ENCODE data around the gene LSM12.

Gene LSM12

DNA sequence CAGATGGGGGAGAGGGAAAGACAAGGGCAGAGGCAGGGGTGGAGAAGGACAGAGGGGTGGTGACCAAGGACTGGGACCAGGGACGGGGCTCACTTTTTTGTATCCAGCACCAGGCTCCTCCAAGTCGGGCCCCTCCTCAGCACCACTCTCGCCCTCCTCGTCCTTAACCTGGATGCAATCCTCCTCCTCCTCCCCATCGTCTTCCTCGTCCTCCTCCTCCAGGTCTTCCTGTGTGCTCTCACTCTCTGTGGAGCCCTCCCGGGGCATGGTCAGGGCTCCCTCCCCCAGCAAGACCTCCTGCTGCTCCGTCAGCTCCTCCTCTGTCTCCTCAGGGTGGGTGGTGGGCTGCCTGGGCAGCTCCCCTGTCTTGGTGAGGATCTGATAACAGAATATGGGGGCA is 20.8 kb upstream of the LSM12 start:
- TF ChIP-seq, protein P1, sequence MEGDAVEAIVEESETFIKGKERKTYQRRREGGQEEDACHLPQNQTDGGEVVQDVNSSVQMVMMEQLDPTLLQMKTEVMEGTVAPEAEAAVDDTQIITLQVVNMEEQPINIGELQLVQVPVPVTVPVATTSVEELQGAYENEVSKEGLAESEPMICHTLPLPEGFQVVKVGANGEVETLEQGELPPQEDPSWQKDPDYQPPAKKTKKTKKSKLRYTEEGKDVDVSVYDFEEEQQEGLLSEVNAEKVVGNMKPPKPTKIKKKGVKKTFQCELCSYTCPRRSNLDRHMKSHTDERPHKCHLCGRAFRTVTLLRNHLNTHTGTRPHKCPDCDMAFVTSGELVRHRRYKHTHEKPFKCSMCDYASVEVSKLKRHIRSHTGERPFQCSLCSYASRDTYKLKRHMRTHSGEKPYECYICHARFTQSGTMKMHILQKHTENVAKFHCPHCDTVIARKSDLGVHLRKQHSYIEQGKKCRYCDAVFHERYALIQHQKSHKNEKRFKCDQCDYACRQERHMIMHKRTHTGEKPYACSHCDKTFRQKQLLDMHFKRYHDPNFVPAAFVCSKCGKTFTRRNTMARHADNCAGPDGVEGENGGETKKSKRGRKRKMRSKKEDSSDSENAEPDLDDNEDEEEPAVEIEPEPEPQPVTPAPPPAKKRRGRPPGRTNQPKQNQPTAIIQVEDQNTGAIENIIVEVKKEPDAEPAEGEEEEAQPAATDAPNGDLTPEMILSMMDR (conservative IDR thresholded peaks at IDR 0.05; ENCODE audit: low read depth): no peak
- CTCF ChIA-PET: interaction anchor here (0.6 to 1.6 kb wide), 5 partner anchors 26 to 935 kb away, joined by 3 to 5 read pairs (median 3); partner anchors contain the start of gene HDAC5
- DNase-seq (ENCODE audit: low spot score): no peak
- peak overlapping the region; percentile 90 for H3K27ac ChIP-seq
- POLR2A ChIA-PET (ENCODE audit: low non-redundant PET): interaction anchor here (0.7 kb wide), 1 partner anchor 37 kb away, joined by 3 read pairs; the partner anchor contains the start of gene HDAC5

DNA sequence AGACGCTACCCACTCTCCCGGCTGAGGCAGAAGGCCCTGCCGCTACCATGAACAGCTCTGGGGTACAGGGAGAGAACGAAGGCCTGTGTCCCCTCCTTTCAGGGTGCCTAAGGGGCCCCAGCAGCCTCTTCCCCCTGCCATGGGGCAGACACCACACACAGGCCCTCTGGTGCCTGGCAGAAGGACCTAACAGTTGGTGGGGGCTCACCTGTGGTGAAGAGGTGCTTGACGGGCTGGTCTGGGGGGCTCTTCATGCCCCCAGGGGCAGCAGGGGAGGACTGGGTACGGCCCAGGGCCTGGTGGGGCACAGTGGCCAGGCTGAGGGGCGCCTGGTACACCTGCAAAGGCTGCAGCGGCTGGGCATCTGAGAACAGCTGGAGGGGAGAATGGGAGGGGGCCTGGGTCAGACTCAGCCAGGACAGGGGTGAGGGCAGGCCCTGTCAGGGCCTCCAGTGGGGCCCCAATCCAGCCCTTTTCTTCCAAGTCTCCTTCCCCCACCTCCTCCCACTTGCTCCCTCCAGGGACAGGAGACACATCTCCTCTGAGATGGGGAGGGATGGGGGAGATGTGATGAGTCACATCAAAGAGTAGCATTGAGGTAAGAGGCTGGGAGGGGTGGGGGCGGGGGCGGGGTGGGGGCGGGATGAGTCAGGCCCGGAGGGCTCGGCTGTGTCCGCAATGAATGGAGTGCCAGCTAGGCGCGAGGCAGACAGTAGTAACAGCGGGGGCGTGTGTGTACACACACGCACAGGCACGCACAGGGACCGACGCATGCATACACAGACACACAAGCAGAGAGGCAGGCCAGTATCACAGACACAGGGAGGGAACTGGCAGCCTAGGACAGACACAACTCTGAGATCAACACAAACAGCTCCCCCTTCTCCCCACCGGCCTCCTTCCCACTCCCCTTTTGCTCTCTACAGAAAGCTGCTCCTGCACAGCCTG is 20.2 kb upstream of the LSM12 start:
- DNase-seq (ENCODE audit: low spot score): peak; percentile 97
- H3K27ac ChIP-seq: peak overlapping the region; percentile 90
- ChIA-PET POLR2A (ENCODE audit: low non-redundant PET) (interaction anchor here (0.7 kb wide), 1 partner anchor 37 kb away, joined by 3 read pairs; the partner anchor contains the start of gene HDAC5), CTCF (interaction anchor here (0.6 to 1.6 kb wide), 3 partner anchors 27 to 54 kb away, joined by 3 to 5 read pairs (median 4); partner anchors contain the start of gene HDAC5)
- TF ChIP-seq, protein P1 (conservative IDR thresholded peaks at IDR 0.05; ENCODE audit: low read depth): no peak

DNA sequence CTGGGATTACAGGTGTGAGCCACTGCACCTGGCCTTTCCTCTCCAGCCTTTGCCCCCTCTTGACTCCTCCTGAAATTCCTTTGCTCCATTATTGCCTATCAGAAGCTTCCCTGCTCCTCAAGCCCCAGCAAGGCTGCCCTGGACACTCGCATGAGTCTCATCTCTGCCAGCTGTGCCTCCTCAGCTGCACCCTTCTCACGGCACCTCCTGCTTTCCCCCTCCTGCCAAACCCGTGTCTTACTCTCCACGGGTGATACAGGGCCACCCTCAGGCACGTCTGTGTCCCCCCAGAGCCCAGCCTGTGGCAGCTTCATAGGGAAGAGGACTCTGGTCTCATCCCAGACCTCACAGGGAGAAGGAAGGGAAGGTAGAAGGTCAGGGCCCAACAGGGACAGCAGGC is 19.4 kb upstream of the LSM12 start:
- POLR2A ChIA-PET (ENCODE audit: low non-redundant PET): no interaction called here
- H3K27ac ChIP-seq: peak overlapping the region; percentile 90
- CTCF ChIA-PET: no interaction called here
- TF ChIP-seq, protein P1 (conservative IDR thresholded peaks at IDR 0.05; ENCODE audit: low read depth): no peak
- no peak for DNase-seq (ENCODE audit: low spot score)

DNA sequence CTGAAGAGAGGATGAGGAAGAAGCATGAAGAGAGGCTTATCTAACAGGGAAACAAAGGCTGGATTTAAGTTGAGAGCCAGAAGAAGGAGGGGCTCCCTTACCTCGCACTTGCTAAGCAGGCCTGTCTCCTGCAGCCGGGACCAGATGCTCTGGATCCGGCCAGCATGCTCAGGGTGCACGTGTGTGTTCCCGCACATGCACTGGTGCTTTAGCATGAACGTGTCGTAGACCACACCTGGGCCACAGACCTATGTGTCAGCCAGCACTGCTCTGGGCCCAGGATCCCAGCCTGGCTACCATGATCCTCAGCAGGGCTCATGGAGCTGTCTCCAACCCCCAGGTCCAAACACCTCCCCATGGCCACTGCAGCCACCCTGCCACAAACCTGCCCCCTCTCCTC is 18.4 kb upstream of the LSM12 start:
- DNase-seq (ENCODE audit: low spot score): no peak
- TF ChIP-seq, protein P1 (conservative IDR thresholded peaks at IDR 0.05; ENCODE audit: low read depth): no peak
- H3K27ac ChIP-seq: peak overlapping the region; percentile 90
- ChIA-PET POLR2A (ENCODE audit: low non-redundant PET) (no interaction called here), CTCF (interaction anchor here (0.6 to 2.3 kb wide), 4 partner anchors 22 to 261 kb away, joined by 3 to 14 read pairs (median 4); no protein-coding TSS in a partner anchor)

DNA sequence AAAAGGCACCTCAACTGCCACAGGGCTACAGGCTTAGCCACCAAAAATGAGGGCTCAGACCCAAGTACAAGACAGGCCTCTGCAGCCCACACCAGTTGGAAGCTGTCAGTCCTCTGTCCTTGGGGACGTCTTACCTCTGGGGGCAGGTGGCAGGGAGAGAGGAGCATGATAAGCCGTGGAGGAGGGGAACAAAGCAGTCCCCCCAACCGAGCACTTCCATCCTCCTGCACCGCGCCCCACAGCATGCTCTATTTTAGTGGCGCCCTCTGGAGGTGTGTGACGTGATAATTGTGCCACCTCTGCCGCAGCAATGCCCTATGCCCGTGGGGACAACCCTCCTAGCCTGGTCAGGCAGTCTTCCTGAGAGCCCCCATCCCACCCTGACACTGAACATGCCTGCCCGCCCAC is 17.7 kb upstream of the LSM12 start:
- no peak for DNase-seq (ENCODE audit: low spot score)
- ChIA-PET POLR2A (ENCODE audit: low non-redundant PET) (interaction anchor here (0.9 kb wide), 1 partner anchor 32 kb away, joined by 3 read pairs; no protein-coding TSS in a partner anchor), CTCF (interaction anchor here (0.6 to 2.3 kb wide), 11 partner anchors 9 to 559 kb away, joined by 3 to 14 read pairs (median 3); no protein-coding TSS in a partner anchor)
- TF ChIP-seq, protein P1 (conservative IDR thresholded peaks at IDR 0.05; ENCODE audit: low read depth): peak; percentile 42; the same call in 1 of the 2 replicates
- peak overlapping the region; percentile 90 for H3K27ac ChIP-seq

DNA sequence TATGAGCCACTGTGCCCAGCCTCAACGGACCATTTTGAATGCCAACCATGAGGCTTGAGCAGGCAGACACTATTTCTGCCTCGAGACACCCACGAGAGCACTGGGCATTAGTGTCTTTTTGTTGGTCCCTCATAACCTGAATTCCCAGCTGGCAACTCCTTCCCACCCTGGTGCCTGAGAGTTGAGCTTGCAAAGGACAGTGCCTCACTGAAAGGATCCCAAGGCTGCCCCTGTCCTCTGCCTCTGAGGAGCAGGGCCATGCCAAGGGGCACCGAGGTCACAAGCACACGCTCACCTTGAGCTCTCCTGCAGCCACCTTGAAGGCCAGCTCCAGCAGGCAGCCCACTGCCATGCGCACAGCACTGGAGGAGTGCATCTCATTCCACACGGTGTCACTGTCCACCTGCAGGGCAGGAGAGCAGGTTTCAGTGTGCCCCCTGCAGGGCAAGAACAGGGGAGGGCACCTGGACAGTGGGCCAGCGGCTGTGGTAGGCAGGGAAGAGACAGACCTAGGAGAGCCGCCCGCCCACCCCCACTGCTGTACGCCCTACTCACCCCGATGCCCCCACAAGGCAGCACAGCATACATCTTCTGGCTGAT is 16.9 kb upstream of the LSM12 start:
- TF ChIP-seq, protein P1 (conservative IDR thresholded peaks at IDR 0.05; ENCODE audit: low read depth): no peak
- DNase-seq (ENCODE audit: low spot score): no peak
- ChIA-PET CTCF (interaction anchor here (0.6 to 2.3 kb wide), 10 partner anchors 8 to 558 kb away, joined by 3 to 14 read pairs (median 4); no protein-coding TSS in a partner anchor), POLR2A (ENCODE audit: low non-redundant PET) (interaction anchor here (0.9 kb wide), 1 partner anchor 33 kb away, joined by 3 read pairs; no protein-coding TSS in a partner anchor)
- H3K27ac ChIP-seq: peak overlapping the region; percentile 90
